HG02588 (cell line): ENCODE results near the gene VDR.

Experiments used
- ATAC-seq: cut with Tn5 transposase; IDR thresholded peaks from one replicate; pipeline ENCODE4 v1.9.1; 2021; ENCODE audit warnings: mild to moderate bottlenecking, moderate library complexity; ENCODE audit not compliant: unreplicated experiment

The VDR gene

GRCh38 chr12:47875746-47876439, 28.9 kb downstream of the VDR start:
- no peak for ATAC-seq

- no peak for ATAC-seq
Observed at GRCh38 chr12:47874316-47874715, 30.5 kb downstream of the VDR start.

- no peak for ATAC-seq
Observed at GRCh38 chr12:47870175-47870781, 34.5 kb downstream of the VDR start.

- peak; percentile 65 for ATAC-seq
Observed at GRCh38 chr12:47868552-47869031, 36.2 kb downstream of the VDR start.

DNA sequence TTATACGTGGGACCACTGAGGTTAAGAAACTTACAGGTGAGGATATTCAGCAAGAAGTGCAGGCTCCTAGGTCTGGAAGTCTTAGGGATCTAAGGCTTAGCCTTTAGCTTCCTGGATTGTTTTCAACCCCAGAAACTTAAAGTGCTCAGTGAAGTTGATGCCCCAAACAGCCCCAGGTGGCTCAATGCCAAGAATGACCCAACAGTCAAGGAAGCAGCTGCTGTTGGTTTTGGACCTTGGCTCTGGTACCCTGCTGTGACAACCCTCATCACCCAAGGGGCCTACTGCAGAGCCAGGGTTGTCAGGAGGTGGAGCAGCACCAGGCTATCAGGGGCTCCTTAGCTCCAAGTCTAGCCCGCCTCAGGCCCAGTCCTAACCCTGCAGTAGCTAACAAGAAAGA, 36.8 kb downstream of the VDR start:
- ATAC-seq = no peak

- no peak for ATAC-seq
Observed at GRCh38 chr12:47867495-47867941, 37.3 kb downstream of the VDR start.

DNA sequence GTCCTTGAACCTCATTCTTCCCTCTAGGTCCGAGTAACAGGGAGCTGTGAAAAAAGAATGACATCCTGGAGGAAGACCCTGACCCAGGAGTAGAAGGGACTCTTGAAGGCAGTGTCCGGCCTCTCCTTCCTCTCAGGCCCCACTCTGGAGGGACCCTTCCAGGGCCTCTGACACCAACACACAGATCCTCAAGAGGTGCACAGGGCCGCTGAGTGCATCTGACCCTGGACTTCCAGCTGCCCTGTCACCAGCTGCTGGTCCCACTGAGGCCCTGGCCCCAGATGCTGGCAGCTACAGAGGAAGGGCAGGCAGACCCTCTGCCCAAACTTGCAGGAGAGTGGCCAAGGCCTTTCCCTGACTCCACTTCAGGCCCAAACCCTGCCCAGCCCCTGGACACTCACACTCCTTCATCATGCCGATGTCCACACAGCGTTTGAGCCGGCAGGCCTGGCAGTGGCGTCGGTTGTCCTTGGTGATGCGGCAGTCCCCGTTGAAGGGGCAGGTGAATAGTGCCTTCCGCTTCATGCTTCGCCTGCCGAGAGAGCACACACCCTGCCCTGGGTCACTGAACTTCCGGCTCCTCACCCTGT, 40.1 kb downstream of the VDR start:
- ATAC-seq = no peak

GRCh38 chr12:47863985-47864384, 40.8 kb downstream of the VDR start:
- ATAC-seq = no peak

- ATAC-seq = no peak
Observed at GRCh38 chr12:47863467-47863866, 41.3 kb downstream of the VDR start.

- no peak for ATAC-seq
Observed at GRCh38 chr12:47862881-47863280, 41.9 kb downstream of the VDR start.

GRCh38 chr12:47862167-47862750, 42.5 kb downstream of the VDR start:
- ATAC-seq = no peak

DNA sequence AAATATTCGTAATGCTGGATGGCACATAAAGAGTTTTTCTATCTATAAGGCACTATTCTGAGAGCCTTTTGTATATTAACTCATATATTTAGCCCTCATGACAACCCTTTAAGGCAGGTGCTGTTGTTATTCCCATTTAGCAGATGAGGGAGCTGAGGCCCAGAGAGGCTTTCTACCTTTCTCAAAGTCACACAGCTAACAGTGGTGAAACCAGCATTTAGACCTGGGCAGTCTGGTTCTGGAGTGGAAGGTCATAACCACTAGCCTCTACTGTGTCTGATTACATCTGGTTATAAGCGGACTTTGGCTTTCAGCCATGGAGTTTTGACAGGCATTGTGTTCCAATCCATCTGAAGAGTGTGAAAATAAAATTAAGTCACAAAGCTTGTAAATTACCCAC, 43.9 kb downstream of the VDR start:
- no peak for ATAC-seq

DNA sequence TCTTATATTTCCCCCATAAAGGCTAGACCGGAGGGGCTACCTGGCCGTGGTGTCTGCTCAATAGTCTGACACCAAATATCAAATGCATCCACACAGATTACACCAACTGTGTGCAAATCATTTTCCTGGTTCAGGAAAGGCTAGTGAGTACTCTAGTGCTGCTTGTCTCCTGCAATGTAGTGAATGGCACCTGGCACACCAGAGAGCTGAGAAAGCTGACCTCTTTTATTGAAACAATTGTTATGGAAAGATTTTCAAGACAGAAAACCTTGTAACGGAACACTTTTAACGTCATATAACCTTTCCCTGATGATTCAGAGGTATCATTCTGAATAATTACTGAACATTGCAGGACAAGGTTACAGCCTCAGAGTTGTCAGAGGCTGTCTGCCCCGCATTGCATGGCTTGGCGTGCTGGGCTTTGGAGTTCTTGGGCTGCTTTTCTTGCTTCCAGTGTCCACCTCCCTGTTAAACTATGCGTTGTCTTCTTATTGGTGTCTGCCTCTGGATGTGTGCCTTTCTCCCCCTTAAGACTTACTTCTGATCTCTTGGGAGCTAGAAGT, 44.4 kb downstream of the VDR start:
- ATAC-seq = no peak

GRCh38 chr12:47858511-47859266, 46.1 kb downstream of the VDR start:
- ATAC-seq = no peak

- no peak for ATAC-seq
Observed at GRCh38 chr12:47856721-47857575, 47.8 kb downstream of the VDR start.

DNA sequence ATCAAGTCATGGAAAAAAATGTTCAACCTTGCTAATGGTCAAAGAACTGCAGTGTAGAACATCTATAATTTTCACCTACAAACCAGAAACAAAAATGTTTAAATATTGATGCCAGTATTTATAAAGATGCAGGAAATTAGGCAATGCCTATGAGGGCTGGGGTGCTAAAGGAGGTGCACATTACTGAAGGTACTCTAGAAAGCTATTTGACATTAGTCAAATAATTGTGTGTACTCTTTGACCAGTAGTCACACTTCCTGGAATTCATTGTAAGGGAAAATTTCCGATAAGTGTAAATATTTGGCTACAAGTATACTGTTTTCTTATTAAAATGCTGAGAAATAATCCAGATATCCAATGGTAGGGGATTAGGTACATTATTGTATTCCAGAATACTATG, 48.7 kb downstream of the VDR start:
- no peak for ATAC-seq

DNA sequence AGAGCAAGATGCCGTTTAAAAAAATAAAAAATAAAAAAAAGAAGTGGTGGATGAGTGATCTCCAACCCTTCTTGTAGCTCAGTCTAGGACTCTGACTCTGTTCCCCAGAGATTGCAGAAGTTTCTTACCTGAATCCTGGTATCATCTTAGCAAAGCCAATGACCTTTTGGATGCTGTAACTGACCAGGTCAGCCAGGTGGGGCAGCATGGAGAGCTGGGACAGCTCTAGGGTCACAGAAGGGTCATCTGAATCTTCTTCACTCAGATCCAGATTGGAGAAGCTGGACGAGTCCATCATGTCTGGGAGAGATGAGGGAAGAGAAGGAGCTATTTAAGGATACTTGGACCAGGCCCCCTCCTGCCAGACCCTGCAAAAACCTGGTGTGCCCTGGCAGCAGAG, 49.3 kb downstream of the VDR start:
- no peak for ATAC-seq

DNA sequence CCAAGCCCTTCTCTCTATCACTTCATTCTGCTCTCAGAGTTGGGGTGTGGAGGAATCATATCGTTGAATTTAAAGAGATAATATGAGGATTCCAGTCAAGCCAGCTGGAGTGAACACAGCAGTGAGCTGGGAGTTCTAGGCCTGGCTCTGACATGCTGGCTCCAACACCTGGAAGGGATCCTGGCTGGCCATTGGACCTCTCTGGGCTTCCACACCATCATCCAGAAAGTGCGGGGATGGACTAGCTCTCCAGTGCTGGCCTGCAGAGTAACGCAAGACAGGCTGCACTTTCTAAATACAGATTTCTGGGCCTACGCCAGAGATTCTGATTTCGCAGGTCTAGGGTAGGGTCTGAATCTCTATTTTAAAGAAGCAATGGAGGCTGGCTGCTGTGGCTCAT, 50.3 kb downstream of the VDR start:
- no peak for ATAC-seq

DNA sequence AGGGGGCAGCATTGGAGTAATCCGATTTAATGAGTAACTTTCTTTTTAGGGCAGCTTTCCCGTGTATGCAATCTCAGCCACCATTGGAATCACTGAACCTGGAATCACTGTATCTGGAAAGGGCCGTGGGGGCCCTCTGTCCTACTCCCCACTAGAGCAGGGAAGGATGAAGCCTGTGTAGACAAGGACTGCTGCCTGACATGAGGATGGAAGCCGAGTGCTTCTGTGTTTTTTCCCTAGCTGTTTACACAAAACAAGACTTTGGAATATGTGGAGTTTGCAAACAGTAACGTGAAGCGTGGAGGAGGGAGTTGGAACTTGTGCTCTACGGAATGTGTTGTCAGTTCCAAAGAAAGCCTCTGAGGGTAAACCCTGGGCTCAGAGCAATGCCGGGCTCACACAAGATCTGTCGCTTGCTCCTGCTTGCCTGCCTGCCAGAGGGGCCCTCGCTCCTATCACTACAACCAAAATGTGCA, 52.7 kb downstream of the VDR start:
- ATAC-seq = no peak
